GM06990 (cell line): ENCODE results near the gene RNU4-1.

Experiments used
- DNase-seq: peaks from one replicate; pipeline ENCODE4 v3.0.0-alpha.2; 2011; ENCODE audit not compliant: insufficient read length; ENCODE audit errors: extremely low read depth
- H3K27me3 ChIP-seq: replicated peaks from 2 replicates; pipeline ENCODE4 v1.6.0; 2011; ENCODE audit warnings: low read length; ENCODE audit not compliant: control insufficient read depth, insufficient read depth
- H3K36me3 ChIP-seq: 2 replicates; pipeline ENCODE4 v1.5.1; 2011; ENCODE audit warnings: low read length; ENCODE audit not compliant: control insufficient read depth, insufficient read depth
- H3K4me3 ChIP-seq: replicated peaks from 2 replicates; pipeline ENCODE4 v1.5.1; 2011; ENCODE audit warnings: low read depth, mild to moderate bottlenecking, control low read depth, low read length
- CTCF ChIP-seq: IDR thresholded peaks from 2 replicates; pipeline ENCODE4 v1.5.1; 2011; ENCODE audit warnings: low read length, control low read depth, mild to moderate bottlenecking, inconsistent platforms; ENCODE audit not compliant: insufficient read depth, poor library complexity, severe bottlenecking

RNU4-1 gene

GRCh38 chr12:120332523-120332922 is 39.5 kb upstream of the RNU4-1 start:
- no peaks in the 10 kb centered on the region; the same call in 1 of the 2 replicates for H3K27me3 ChIP-seq
- H3K36me3 ChIP-seq: no peaks in the 10 kb centered on the region
- no peak overlapping the region for H3K4me3 ChIP-seq
- no peak for DNase-seq
- no peak for TF ChIP-seq CTCF

GRCh38 chr12:120332041-120332440 is 39.0 kb upstream of the RNU4-1 start:
- H3K36me3 ChIP-seq: no peaks in the 10 kb centered on the region
- no peak for DNase-seq
- TF ChIP-seq CTCF: no peak
- no peak overlapping the region for H3K4me3 ChIP-seq
- no peaks in the 10 kb centered on the region; the same call in 1 of the 2 replicates for H3K27me3 ChIP-seq

GRCh38 chr12:120331390-120331789 is 38.4 kb upstream of the RNU4-1 start:
- no peaks in the 10 kb centered on the region for H3K36me3 ChIP-seq
- no peaks in the 10 kb centered on the region; the same call in 1 of the 2 replicates for H3K27me3 ChIP-seq
- DNase-seq: no peak
- TF ChIP-seq CTCF: no peak
- H3K4me3 ChIP-seq: no peak overlapping the region

- no peak for TF ChIP-seq CTCF
- no peaks in the 10 kb centered on the region; the same call in 1 of the 2 replicates for H3K27me3 ChIP-seq
- no peak overlapping the region for H3K4me3 ChIP-seq
- H3K36me3 ChIP-seq: no peaks in the 10 kb centered on the region
- DNase-seq: no peak
Measured at GRCh38 chr12:120328228-120328627, 35.2 kb upstream of the RNU4-1 start.

- Histone ChIP-seq H3K27me3 (no peaks in the 10 kb centered on the region; the same call in 1 of the 2 replicates), H3K36me3 (no peaks in the 10 kb centered on the region), H3K4me3 (no peak within 1 kb of the TSS)
- no peak for DNase-seq
- TF ChIP-seq CTCF: no peak
Measured at GRCh38 chr12:120327593-120327992, 34.6 kb upstream of the RNU4-1 start, which contains the start of gene PLA2G1B. TSS of gene PLA2G1B (minus strand) at chr12:120327779. CDS start at chr12:120327753, 26 bp downstream.
